GM18507 (cell line): ENCODE measurements around the gene CPNE6.

ENCODE experiments used
- DNase-seq: peaks from one replicate; pipeline ENCODE4 v3.0.0; 2011; ENCODE audit warnings: low read depth; ENCODE audit not compliant: insufficient read length; ENCODE audit errors: extremely low spot score
- FAIRE-seq: peaks from 2 replicates; lab custom pipeline; 2011; peaks lifted over from hg19 to GRCh38; lab: Jason Lieb, UNC

Gene CPNE6

DNA sequence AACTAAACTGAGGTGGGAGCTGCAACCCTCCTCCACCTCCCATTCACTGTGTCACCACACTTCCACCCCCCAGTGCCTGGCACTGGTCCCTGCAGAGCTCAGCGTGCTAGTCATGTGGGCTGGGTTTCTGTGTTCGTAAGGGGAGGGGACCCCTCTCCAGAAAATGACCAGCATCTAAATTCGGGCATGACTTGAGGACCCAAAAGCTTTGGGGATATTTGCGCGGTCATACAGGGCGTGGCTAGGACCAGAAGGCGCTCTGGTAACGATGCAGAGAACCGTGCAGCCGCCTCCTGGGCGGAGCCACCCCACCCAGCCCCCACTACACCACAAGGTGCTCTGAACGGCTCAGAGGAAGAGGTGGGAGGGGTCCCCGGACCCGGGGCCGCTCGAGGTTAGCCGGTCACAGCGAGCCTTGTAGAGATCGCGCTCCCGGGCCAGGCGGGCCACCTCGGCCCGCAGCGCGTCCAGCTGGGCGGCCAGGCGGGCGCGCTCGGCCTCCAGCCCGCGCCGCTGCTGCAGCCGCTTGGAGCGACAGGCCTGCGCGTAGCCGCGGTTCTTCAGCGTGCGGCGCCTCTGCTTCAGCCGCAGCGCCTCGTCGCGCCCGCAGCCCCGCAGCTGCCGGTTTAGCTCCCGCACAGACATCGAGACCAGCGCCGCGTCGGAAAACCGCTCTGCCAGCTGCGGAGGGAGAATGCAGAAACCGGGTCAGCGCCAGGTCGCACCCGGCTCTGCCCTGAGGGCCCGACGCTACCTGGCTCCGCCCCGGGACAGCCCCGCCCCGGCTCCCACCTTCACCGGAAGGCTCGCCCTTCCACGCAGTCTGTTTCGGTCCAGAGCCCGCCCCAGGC, 9.8 kb downstream of the CPNE6 start:
- FAIRE-seq: peak; percentile 85
- peak; percentile 77 for DNase-seq

DNA sequence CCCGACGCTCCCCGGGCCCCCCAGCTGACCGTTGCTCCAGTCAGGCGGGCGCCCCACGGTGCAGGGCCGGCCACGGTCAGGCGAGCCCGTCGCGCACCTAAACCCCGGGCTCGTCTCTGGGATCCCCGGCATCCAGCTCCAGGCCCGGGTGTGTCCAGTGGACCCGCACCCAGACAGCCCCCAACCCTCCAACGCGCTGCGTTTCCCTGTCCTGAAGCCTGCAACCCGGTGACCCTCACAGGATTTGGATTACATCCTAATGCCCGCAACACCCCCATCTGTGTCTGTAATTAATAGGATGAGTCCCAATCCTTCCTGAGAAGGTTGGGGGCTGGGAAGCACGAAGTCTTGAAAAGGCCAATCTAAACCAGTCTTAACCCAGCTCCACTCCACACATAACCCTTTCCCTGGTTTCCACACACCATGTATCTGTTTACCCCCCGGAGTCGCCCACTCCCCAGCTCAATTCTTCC, 10.4 kb downstream of the CPNE6 start:
- no peak for DNase-seq

DNA sequence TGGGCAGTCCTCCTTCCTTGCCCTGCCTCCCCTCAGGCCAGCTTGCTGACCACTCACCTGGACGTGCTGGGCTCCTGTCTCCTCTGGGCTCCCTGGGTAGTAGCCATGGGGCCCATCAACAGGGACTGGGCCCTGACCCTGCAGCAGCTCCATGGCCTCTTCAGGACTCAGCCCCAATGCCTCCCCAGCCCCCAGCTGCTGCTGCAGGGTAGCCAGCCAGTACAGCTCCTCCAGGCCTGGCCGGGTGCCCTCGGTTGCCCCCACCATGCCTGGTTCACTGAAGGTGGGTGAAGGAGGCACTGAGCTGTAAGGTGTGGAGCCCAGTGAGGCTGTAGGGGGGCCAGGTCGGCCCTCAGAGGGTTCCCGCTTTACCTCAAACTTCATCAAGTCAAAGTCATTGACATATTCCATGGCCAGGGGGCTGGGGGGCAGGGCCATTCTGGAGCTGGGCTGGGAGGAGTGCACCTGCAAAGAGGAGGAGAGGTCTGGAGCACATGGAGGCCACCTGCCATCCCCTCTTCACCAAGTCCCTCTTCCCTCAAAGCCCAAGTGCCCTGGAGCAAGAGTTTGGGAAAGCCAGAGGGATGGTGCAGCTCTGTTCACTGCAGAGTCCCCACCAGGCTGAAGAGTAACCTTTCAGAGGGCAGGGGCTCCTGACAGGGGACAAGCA, 11.2 kb downstream of the CPNE6 start:
- DNase-seq (no peak), FAIRE-seq (no peak)

More for the DNA sequence above, 10.4 kb downstream of the CPNE6 start:
- FAIRE-seq: no peak

DNA sequence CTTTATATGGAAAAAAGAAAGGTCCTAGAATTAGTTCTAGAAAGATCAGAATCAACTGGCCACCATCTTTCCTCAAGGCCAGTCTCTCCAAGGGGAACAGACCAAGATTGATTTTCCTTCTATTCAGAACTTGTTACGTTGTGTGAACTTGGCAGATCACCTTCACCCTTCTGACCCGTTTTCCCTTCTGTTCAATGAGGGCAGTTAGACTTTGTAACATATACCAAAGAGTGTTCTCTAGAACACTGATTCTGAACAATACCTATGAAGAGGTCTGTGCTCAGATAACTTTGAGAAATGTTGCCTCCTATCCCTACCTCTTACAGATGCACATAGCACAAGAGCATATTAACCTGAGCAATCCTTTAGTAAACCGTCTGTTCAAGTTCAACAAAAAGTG, 12.1 kb downstream of the CPNE6 start:
- FAIRE-seq (no peak), DNase-seq (no peak)

DNA sequence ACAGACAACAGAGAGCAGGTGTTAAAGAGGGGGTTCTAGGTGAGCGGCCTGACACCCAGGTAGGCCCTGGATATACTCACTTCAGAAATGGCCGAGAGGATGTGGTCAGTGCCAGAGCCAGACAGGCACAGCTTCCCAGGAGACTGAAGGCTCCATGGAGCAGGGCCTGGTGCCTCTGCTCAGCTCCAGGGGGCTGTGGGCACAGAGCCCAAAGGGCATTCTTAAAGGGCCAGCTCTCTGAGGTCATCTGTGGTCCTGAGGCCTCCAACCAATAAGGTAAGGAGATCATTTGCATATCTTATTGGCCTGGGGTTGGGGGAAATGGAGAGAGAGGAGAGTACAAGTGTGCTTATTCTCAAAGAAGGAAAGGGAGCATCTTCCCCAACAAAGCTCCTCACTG, 13.1 kb downstream of the CPNE6 start:
- DNase-seq (no peak), FAIRE-seq (no peak)

DNA sequence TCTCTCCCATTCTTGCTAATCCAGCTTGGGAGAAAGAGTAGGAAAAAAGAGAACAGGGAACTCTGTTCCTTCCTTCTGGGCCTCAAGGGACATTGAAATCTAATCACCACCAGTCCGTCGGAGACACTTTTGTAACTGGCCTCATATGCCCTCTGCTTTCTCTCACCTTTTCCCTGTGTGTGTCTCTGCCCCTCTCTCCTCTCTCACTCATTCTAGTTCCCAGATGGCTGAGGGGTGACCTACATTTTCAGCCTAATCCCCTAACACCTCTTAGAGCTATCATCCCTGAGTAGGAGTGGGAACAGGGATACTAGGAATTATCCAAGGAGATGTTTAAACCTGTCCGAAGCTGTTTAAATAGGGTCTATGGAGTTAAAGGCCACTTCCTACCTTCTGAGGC, 13.9 kb downstream of the CPNE6 start:
- DNase-seq (no peak), FAIRE-seq (no peak)

DNA sequence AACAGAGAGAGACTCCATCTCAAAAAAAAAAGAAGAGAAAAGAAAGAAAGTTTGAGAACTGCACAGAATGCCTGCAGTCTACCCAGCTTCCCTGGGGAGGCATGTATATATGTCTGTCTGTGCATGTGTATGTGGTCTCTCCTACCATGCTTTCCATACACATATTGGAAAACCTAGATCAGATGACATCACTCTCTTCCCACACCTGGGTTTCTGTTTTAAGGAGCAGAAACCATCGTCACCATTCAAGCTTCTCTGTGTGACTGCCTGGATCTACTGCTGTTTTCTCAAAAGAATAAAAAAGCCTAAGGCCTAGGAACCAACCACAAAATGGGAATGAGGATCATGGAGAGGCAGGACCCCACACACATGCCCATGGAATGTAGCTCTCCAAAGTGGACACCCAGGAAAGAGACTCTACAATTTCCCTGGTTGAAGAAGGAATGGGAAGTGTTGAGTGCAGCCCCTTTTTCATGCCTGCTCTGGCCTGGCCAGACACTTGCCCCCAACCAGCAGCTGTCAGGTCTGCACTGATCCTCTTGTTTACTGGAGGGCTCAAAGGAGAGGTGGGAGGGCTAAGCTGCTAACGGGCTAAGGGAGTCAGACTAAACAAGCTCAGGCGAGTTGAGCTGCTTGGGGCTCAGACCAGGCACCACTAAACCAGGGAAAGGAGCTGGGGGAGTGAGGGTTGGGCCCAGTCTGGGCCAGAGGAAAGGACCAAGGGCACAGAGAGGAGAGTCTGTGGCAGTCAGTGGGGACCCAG, 15.0 kb downstream of the CPNE6 start:
- DNase-seq (no peak), FAIRE-seq (no peak)

DNA sequence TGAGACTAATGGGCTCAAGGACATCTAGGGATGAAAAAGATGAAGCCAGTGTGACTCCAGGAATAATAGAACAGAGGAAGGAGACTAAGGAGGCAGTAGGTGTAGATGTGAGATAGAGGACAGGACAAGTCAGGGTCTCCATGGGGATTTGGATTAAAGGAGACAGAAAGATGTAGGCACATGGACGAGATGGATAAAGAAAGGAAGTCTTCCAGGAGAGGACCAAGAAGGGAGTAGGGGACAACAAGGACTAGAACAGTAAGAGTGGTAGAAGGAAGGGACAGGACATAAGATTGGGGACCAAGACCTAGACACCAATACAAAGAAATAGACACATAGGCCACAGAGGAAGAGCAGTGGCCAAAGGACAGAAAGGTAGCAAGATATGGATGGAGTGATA, 15.6 kb downstream of the CPNE6 start:
- no peak for FAIRE-seq
- no peak for DNase-seq

DNA sequence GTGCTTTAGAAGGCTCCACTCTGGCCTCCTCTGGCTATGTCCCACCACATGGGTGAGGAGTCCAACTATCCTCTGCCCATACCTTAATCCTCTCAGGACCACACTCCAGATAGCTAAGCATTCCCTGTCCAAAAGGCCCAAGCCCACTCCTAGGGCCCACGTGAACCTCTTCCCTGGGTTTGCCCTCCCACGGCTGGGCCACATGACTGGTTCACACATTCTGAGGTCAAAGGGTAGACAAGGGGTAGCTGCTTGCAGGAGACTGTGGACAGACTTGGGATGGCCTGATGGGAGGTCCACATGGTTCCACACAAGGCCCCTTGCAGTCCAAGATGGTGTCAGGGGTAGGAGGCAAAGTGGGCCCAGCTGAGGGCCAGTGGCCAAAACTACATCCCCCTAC, 16.7 kb downstream of the CPNE6 start:
- no peak for DNase-seq

DNA sequence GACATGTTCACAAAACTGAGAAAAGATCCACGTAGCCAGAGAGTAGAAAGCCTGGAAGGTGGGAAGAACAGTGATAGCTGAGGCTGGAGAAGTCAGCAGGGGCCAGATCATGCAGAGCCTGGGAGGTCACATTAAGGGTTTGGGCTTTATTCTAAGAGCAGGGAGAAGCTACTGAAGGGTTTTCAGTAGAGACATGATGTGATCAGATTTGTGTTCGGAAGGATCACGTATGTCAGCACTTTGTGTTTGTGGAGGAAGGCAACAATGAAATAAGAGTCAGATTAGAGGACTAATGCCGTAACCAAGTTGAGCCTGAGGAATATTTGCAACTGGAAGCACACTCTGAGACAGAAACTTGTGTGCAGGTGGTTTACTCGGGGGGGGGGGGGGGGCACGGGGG, 18.5 kb downstream of the CPNE6 start:
- no peak for FAIRE-seq

More for the DNA sequence above, 16.7 kb downstream of the CPNE6 start:
- FAIRE-seq: no peak

DNA sequence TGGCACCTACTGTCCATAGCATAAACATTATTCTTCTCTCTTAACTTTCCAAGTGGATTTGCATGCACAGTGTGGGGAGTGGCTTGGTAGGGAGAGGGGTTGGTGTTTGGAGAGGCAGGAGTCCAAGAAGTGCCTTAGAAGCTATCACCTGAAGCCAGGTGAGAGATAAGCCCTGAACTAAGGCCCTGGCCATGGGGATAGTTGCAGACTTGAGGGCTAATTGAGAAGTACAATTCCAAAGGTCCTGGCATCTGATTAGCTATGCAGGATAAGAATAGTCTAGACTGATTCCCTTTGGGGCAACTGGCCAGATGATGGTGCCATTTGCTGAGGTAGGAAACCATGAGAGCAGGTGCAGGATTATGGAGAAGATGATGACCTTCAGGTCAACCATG, 20.7 kb downstream of the CPNE6 start:
- FAIRE-seq (no peak), DNase-seq (no peak)

More for the DNA sequence above, 18.5 kb downstream of the CPNE6 start:
- no peak for DNase-seq

DNA sequence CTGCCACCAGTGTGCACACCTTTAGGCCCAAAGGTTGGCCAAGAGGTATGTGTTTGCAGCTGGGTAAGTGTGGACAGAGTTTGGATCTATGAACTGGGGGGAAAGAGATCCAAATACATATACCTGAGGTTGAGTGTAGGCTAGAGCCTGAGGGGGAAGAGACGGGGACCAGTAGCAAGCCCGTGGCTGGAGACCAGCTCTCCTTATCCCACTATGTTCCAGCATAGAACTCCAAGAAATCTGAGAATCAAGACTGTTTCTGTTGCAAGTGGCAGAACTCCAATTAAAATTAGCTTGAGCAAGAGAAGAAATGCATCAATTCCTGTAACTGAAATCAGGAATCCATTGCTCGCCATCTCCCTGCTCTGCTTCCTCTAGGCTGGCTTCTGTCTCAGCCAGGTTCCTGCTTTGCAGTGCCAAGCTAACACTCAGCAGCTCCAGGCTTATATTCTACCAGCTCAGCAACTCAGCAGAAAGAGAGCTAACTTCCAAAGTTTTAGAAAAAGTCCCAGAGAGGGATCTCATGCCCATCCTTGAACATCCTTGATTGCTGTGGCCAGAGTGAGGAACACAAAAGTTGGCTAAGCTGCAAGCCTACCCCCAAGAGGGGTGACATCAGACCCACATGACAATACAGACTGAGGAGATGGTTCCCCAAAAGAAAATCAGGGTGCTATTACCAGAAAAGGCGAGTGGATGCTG, 21.3 kb downstream of the CPNE6 start:
- FAIRE-seq: no peak

DNA sequence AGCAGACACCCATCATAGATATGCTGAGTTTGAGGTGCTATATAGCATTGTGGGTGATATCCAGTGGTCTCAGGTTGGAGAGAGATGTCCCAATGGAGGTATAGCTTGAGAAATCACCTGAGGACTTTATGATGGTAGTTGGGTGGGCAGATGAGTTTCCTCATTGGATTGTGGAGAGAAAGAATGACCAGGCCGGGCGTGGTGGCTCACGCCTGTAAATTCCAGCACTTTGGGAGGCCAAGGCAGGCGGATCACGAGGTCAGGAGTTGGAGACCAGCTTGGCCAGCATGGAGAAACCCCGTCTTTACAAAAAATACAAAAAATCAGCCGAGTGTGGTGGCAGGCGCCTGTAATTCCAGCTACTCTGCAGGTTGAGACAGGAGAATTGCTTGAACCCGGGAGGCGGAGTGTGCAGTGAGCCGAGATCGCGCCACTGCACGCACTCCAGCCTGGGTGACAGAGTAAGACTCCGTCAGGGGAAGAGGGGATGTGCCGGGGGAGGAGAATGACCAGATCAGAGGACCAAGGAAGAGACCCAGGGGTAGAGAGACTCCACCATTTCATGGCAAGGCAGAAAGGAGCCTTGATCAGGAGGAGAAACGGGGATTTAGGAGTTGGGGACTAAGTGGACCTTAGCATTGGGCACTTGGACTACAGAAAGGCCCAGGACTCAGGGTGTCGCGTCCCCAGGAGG, 22.0 kb downstream of the CPNE6 start:
- FAIRE-seq (no peak), DNase-seq (no peak)

More for the DNA sequence above, 21.3 kb downstream of the CPNE6 start:
- DNase-seq: no peak

DNA sequence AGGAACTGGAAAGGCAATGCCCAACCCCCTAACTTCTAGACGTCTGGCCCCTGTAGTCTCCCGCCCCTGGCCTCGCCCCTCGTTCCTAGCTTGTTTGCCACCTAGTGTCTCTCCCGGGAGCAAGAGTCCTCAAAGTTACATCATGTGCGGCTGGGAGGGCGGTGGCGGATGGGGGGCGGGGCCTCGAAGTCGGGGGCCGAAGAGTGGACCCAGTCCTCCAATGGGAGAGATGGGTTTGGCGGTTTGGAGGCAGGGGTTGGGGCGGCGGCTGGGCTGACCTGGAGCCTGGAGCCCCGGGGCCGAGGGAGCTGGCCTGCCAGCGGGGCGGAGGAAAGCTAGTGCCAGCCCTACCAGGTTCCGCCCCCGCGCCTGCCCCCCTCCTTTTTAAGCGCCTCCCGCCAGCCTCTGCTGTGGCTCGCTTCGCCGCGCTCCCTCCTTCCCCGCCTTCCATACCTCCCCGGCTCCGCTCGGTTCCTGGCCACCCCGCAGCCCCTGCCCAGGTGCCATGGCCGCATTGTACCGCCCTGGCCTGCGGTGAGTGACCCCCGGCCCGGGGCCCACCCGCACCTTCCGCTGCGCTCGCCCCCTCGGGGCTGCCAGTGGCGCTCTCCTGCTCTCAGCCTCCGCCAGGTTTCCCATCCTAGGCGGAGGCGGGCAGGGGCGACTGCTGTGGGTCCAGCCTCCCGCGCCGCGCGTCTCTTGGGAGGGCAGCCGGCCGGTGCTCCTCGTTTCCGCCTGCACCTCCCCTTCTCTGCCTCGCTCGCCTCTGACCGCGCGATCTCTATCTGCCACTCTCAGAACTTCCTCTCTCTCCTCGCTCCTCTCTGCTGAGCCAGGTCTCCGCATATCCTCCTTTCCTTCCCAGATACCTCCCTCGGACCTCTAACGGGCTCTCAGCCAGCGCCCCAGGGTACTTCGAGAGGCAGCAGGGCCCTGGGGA, 22.8 kb downstream of the CPNE6 start, which contains the start of gene PCK2:
Gene PCK2, plus strand, starts transcription at position 411 of the 940 bp plus-strand sequence. Its CDS starts 95 bp downstream, at position 506.
- DNase-seq: peak; percentile 81
- peak; percentile 81 for FAIRE-seq

DNA sequence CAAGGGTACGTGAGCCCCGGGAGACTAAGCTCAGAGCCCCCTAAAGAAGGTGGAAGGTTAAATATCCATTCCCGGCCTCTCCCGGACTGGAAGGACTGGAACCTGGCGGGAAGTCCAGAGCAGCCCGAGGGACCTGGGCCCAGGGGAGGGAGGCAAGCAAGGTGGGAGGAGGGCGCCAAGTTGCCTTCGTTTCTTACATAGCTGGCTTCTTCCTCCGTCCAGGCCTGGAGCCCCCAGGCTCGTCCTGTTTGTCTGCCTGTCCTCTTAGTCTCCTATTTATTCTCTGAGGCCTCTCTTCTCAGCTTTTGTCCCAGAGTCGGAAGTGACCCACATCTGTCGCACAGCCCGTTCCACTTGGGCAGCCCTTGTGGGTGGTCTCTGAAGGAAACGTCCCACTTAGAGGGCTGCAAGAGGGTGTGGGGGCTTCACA, 23.5 kb downstream of the CPNE6 start:
- DNase-seq (no peak), FAIRE-seq (no peak)

DNA sequence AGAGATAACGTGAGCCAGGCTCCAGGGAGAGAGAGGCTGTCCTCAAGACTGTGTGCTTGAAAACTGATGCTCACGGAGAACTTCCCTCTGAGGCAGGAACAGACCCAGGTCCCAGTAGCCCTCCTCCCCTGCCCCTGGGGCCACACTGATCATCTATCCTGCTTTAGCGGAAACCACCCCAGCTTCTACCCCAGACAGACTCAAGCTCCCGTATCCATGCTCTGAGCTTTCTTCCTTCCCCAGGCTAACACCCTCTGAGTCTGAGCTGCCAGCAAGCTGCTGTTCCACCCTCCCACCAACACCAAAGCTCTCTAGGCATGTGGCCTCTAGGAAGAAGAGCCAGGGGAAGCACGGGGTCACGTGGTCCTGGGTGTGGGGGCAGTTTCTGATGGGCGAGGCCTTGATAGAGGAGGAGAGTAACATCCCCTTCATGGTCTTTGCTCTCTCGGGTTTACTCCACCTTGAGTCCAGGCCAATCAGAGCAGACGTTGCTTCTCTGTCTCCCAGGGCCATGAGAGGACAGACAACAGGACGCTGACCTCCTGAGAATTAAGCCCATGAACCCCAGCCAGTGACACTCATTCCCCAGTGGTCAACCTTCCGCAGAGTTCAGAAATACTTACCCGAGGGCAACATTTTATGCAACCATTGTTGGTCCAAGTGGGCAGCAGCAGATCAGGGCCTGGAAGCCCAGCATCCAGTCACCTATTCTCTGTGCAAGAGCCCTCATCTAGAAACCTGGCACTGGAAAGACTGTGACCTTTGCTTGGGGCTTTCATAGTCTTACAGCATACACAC, 24.1 kb downstream of the CPNE6 start:
- peak; percentile 99 for FAIRE-seq
- DNase-seq: peak; percentile 87
